ENCODE measurements around the gene CEP170B.
"Not testable (repeated sequence)": the region's sequence is repeated elsewhere in the genome, so short reads cannot be mapped to it uniquely, and the experiment has no call there.

CEP170B gene

DNA sequence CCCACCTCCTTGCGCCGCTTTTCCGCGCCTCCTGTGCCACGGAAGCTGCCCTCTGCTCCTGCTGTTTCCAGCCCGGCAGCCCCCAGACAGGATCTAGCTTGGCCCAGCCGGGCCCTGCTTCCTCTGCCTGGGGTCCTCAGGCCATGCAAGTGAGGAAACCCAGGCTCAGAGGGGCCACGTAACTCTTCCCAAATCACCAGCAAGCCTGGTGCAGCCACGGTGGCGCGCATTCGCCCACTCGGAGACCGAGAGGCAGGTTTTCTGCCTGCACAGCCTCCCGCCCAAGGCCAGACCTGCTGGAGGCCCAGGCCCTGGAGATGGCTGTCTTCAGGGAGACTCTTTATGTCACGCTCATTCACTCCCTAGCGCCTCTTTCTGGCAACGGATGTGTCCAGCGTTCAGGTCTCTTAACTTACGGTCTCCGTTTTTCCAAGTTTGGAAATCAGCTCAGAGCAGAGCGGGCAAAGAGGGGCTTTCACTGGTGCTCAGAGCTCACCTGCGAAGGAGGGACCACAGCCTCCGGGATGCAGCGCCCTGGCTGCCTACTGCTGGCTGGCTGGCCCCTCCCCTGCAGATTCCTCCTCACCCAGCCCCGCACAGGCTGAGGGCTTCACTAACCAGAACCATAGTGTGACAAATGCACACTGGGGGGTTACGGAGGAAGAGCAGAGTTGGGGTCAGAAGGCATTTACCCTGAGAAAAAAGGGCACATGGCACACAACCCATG is 20.6 kb upstream of the CEP170B start:
- DNase-seq (ENCODE audit: low spot score), result no peak

DNA sequence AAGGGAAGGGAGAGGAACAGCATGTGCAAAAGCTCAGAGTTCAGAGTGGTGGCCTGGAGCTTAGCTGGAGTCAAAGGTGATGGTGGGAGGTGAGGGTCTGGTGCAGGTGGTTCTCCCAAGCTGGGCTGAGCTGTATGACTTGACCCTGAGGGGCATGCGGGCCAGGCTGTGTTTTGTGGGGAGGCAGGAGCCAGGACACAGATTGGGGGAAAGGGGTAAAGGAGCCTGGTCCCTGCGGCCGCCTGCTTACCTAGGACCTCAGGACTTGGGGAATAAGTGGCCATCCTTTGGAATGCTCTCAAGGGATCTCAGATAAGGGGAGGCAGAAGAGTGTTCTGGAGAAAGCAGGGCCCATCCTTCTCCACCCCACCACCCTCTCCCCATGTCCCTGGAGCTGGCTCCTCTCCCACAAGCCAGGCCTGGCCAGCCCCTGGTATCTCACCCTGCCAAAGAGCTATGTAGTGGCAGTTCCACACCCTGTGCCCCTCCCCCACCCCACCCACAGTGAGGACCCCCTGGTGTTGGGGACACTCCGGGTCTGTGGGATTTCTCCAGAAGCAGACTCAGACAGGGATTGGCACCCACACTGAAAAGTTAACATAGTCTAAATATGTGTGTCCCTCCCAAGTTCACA is 19.9 kb upstream of the CEP170B start:
- DNase-seq (ENCODE audit: low spot score), result no peak

DNA sequence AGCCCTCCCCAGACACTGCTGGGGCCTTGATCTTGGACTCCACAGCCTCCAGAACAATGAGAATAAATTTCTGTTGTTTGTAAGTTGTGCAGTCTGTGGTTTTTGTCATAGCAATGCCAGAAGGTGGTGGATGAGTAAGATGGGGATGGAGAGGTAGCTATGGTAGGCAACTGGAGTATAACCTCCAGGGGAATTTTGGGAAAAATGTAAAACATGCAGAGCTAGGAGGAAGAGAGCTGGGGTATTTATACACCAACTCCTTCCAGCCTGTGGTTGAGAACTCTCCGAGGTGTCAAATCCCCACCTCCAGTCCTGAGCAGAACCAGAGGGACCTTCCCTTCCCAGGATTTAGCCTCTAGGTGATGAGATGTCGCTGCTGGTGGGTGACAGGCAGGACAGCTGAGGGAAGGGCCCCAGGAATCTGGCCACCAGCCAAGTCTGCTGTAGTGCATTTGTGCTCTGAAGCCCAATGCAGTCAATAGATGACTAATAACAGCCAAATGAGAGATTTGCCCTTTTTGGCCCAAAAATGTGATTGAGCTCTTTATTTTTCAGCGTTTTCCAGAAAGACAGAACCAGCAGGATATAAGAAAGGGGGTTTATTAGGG is 19.1 kb upstream of the CEP170B start:
- no peak for DNase-seq (ENCODE audit: low spot score)

DNA sequence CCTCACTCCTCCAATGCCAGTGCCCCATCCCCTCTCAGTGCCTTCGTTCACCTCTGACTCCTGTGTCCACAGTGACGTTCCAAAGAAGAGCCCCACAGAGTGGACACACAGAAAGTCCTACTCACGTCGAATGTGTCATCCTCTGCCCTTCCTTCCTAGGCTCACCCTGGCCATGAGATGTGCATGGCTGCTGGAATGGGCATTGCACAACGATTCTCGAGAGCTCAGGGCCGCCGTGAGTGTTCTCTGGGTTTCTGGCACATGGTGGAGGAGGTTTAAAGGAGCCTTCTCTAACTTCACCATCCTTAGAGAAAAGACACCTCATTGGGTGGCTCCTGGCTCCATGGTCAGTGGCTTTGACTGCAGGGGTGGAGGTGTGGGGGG is 12.8 kb upstream of the CEP170B start:
- no peak for DNase-seq (ENCODE audit: low spot score)

DNA sequence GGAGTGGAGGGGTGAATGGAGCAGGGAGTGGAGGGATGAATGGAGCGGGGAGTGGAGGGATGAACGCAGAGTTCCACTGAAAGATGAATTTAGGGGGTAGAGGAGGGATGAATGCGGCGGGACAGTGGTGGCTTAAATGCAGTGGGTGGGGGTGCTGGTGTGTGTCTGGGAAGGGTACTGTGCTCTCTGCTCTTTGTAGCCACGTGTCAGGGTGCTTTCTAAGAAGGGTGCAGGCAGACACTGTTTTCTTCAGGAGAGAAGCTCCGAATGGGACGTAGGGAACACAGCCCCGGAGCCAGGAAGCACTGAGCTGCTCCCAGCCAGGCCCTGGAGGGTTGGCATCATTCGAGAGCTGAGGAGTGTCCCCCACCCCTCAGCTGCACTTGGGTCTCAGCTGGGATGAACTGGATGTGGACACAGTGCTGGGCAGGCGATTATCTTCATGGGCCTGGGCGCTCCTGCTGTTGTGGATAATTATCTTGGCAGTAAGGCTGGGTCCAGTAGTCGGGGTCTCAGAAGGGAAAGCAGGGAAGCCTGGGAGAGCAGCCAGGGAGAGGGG is 9.5 kb upstream of the CEP170B start:
- no peak for DNase-seq (ENCODE audit: low spot score)

DNA sequence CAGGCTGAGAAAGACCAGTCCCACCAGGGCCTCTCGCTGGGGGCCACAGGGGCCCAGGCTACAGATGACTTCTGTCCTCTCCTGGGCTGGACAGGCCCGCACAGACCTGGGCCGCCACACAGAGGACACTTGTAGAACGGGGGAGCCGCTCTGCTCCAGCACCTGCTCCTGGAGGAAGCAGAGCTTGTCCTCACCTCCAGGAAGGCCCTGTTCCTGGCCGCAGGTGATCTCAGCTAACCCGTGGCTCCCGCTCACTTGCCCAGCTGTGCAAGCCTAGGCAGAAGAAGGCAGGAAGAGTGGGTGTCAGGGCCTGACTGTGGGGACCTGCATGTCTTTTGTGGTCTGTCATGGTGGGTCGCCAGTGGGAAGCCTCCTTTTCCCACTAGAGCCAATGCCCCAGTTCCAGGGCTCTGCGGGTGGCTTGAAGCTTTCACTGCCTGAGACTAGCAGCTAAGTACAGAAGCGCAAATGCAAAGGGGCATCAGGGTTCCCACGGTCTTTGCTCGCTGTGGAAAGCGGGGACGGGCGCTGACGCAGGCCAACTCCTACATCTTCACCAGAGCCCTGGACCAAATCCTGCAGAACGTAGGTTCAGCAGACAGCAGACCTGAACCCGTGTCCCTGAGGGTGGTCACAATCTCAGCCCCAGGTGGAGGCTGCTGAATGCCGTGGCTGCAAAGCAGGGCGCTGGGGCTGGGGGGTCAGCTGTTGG is 8.8 kb upstream of the CEP170B start:
- no peak for DNase-seq (ENCODE audit: low spot score)

DNA sequence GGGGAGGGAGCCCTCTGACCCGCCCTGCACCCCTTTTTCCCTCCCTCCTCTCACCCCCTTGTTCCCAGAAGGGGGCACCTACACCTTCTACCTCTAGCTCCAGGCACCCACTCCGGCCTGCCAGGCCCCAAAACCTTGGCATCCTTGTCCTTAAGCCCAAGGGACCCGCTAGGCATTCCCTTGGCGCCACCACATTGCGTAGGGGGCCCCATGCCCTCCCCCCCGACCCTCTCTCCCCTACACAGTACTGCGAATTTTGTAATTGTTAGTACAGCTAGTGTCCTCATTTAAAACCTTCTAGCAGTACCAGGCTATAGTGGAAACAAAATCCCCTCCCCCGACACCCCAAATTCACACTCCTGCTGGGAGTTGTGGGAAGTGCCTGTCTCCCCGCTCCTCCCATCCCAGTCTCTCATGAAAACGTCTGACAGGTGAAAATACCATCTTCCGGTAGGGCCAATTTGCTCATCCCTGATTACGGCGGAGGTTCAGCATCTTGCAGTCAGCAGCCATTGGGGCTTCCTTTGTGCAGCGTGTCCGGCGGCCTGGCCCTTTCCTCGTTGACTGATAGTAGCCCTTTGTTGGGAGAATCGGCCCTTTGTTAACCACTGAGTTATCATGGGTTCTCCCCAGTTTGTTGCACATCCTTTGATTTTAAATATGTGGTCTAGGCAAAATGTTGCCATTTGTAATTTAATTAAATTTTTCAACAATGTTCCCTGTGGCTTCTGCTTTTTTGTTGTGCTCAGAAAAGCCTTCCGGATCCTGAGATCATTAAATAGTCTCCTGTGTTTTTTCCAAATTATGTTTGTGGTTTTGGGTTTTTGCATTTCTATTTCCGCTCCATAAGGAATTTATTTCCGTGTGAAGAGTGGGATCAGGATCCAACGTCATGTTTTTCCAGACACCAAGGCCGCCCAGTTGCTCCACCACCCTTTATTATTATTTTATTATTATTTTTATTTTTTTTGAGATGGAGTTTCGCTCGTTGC is 7.9 kb upstream of the CEP170B start:
- no peak for DNase-seq (ENCODE audit: low spot score)

DNA sequence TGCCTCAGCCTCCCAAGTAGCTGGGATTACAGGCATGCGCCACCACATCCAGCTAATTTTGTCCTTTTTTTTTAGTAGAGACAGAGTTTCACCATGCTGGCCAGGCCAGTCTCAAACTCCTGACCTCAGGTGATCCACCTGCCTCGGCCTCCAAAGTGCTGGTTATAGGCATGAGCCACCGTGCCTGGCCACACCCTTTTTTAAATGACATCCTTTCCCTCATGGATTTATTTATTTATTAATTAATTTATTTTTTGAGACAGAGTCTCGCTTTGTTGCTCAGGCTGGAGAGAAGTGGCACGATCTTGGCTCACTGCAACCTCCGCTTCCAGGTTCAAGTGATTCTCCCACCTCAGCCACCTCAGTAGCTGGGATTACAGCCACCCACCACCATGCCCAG is 7.1 kb upstream of the CEP170B start:
- DNase-seq (ENCODE audit: low spot score), result not testable (repeated sequence)

DNA sequence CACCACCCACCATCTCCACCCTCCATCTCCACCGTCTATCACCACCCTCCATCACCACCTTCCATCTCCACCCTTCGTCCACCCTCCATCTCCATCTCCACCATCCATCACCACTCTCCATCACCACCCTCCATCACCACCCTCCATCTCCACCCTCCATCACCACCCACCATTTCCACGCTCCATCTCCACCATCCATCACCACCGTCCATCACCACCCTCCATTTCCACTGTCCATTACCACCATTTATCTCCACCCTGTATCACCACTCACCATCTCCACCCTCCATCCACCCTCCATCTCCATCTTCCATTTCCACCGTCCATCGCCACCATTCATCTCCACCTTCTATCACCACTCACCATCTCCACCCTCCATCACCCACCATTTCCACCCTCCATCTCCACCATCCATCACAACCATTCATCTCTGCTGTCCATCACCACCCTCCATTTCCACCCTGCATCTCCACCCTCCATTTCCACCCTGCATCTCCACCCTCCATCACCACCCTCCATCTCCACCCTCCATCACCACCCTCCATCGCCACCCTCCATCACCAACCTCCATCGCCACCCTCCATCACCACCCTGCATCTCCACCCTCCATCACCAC is 6.1 kb upstream of the CEP170B start:
- no peak for DNase-seq (ENCODE audit: low spot score)

DNA sequence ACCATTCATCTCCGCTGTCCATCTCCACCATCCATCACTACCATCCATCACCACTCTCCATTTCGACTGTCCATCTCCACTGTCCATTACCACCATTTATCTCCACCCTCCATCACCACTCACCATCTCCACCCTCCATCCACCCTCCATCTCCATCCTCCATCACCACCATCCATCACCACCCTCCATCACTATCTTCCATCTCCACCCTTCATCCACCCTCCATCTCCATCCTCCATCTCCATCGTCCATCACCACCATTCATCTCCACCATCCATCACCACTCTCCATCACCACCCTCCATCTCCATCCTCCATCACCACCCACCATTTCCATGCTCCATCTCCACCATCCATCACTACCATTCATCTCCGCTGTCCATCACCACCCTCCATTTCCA is 5.2 kb upstream of the CEP170B start:
- no peak for DNase-seq (ENCODE audit: low spot score)

DNA sequence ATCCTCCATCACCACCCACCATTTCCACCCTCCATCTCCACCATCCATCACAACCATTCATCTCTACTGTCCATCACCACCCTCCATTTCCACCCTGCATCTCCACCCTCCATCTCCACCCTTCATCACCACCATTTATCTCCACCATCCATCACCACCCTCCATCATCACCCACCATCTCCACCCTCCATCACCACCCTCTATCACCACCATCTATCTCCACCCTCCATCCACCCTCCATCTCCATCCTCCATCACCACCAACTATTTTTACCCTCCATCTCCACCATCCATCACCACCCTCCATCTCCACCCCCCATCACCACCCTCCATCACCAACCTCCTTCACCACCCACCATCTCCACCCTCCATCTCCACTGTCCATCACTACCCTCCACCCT is 4.7 kb upstream of the CEP170B start:
- DNase-seq (ENCODE audit: low spot score), result no peak

DNA sequence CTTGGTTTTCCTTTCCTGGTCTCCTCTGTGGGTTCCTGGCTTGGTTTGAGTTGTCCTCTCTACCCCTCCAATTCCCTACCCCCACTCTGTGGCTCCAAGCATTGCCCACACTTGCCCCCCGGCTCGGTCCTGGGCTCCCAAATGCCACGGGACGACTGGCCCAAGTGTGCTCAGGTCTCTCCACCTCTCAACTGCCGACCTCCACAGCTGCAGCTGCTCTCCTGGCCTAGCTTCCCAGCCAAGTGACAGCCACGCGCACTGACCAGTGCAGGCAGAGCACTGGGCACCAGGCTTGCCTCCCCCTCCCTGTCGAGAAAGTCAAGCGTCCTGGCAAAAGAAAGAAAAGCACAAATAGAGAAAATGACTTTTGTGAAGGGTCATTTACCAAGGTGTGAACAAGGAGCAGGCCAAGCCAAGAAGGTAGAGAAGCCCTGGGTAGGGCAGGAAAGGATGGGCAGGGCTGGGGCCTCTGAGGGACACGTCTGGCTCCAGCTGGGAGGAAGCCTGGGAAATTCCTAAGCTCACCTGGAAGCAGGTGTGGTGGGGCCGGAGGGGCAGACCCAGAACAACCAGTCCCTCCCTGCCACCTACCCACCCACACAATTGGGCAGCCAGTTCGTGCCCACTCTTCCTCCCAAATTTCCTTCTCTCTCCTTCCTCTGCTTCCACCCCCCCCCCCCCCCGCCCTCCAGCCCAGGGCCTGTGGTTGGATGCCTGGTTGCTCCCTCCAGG is 1.8 kb upstream of the CEP170B start:
- DNase-seq (ENCODE audit: low spot score), result no peak

DNA sequence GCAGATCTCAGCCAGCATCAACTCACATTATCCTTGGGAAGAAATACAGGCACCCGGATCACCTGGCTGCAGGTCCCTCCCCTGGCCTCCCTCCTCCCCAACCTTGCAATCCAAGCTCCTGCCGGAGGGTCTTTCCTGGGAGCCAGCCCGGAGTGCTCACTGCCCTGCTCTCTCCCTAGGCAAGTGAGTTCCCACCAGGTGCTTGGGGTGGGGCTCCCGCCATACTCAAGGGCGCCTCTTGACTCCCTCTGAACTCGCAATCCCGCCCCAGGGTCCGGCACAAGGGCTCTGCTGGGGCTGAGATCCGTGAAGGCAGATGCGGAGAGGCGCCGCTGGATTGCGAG is 1.2 kb upstream of the CEP170B start:
- no peak for DNase-seq (ENCODE audit: low spot score)

DNA sequence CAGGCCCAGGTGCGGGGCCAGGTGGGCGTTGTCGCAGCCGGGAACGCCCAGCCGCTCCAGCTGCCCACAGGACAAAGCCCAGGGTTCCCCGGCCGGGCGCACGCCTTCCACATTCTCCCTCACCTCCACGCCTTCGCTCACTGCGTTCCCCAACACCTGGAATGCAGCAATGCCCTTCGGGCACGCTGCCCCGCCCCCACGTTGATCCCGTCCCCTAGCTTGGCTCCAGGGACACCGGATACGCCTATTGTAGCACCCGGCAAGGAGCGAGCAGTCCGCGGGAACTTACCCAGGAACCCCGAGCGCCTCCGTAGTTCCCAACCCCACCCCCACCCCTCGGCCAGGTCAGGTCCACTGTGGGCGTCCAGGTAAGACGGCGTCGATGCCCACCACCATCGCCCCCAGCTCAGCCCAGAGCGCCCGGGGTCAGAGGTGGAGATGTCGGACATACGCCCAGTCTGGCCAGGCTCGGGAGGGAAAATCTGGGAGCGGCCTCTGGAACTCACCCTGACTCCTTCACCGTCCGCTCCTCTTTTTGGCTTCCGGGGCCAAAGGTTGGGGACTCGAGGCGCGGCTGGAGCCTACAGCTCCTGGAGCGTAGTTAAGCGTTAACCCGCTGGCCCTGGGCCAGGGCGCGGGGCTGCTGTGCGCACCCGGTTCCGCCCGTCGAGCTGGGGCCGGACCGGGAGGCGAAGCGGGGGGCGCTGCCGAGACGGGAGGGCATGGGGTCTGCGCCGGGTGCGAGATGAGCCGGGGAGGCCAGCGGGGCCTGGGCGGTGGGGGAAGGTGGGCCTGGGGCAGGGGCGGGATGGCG is 594 bp upstream of the CEP170B start:
- peak; percentile 90 for DNase-seq (ENCODE audit: low spot score)

DNA sequence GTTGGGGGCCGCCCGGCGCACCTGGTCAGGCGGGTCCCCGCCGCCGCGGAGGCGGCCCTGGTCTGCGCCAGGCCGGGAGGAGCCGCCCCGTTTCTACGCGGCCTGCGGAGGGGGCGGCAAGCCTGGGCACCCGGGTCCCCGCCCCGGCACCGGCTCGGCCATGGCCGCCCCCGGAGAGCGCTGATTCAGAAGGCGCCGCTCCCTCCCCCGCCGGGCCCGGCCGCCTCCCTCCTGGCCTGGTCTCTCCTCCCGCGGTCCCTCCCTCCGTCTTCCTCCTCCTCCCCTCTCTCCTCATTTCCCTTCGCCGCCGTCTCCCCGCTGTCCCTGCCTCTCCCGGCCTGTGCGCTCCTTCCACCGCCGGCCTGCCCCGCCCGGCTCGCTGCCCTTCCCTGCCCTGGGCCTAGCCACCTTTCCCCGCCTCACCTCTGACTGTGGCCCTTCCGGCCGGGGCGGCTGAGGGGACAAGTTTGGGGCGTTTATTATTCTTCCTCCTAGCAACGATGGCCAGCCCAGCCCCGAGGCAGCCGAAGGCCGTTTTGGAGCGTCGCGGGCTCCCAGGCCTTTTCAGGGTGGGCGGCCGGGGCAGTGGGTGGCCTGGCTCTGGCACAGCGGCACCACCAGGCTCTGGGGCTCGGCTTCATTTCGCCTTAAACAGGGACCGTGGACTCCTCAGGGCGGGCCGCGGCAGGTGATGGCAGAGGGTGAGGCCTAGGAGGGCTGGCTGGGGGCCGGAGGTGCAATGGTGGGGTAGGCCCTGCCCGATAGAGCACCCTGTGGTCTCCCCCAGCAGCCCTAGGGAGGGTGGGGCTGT is 768 bp downstream of the CEP170B start:
- peak; percentile 46 for DNase-seq (ENCODE audit: low spot score)

DNA sequence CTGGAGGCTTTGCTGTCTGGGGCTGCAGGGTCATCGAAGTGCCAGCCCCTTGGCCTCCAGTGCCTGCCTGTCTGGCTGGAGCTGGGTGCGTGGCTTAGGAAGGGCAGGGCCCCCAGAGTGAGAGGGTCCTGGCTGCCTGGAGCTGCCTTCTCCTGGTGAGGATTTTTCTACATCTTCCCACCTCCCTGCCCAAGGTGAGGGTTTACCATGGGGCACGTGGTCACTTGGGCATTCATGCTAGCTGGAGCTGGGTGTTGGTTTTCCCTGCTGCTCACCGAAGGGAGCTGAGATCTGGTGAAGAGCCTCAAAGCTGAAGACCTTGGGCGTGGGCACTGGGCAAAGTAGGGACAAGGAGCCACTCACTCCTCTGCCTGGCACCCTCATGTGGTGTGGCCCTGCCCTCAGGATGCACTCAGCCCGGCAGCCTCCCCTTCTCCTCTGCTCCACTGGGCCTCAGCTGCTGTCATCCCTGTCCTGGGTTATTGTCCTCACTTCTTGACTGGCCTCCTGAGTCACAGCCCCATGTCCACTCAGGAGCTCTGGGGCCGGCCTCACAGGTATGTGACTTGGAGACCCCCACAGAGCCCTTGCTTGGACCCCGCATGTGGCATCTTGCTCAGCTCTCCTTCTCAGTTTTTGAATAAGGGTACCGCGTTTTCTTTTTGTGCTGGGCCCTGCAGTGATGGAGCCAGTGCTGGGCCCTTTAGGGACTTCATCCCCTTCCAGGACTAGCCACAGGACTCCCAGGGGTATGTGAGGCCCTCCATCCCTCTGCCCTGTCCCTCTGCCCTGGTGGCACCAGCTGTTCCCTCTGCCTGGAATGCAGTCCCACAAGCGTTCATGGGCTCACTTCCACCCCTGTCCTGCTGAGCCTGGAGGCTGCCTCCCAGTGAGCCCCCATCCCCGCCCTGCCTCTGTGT is 1.6 kb downstream of the CEP170B start:
- no peak for DNase-seq (ENCODE audit: low spot score)

DNA sequence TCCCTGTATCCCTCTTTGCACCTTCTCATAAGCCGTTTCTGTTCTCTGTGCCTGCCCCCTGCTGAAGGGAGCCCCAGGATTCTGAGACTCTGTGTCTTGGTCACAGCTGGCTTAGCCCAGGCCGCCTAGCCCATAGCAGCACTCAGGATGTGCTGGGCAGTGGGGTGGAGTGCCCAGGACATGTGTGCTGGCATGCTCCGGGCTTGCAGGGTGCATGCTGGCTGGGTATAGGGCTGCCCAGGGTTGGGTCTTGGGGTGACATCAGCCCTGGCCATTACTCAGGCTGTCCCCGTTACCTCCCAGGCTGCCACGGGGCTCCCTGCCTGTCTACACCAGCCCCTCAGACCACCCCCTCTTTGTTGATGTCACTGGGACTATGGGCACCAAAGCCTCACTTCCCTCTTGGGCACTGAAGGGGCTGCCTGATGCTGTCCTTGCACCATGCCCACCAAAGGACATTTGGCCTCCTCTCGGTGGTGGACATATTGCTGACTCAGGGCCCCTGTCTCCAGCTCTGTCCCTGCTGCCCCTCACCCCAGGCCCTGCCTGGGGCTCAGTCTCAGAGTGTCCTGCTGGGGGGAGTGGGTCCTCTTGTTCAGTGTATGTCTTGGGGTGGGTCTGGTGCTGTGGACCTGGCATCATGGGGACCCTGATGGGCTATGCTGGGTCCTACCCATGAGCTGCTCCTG is 2.4 kb downstream of the CEP170B start:
- DNase-seq (ENCODE audit: low spot score), result no peak
